HG03432 (cell line): ENCODE data around the gene FHAD1.

Experiments used
- ATAC-seq: cut with Tn5 transposase; IDR thresholded peaks from one replicate; pipeline ENCODE4 v1.9.1; 2021; ENCODE audit warnings: mild to moderate bottlenecking, moderate library complexity; ENCODE audit not compliant: unreplicated experiment

FHAD1 gene

DNA sequence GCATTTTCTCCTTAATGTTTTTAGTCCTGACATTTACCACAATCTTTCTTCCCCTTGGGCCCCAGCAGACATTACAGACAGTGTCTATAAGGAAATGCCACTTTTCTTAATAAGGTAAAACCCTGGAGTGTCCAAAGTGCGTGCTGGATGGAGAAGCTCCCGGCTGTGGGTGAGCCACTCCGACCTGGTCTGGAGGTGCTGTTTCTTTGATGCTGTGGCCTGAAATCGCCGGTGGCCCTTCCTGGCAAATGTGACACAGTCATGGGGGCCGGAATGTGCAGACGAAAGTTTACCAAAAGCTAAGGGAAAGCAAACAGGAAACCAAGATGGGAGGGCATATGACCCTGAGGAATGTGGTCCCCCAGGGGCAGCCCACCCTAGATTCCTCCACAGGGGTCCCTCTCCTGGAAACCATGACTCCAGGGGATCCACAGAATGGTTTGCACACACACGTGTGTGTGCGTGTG is 77.9 kb downstream of the FHAD1 start:
- ATAC-seq = no peak

DNA sequence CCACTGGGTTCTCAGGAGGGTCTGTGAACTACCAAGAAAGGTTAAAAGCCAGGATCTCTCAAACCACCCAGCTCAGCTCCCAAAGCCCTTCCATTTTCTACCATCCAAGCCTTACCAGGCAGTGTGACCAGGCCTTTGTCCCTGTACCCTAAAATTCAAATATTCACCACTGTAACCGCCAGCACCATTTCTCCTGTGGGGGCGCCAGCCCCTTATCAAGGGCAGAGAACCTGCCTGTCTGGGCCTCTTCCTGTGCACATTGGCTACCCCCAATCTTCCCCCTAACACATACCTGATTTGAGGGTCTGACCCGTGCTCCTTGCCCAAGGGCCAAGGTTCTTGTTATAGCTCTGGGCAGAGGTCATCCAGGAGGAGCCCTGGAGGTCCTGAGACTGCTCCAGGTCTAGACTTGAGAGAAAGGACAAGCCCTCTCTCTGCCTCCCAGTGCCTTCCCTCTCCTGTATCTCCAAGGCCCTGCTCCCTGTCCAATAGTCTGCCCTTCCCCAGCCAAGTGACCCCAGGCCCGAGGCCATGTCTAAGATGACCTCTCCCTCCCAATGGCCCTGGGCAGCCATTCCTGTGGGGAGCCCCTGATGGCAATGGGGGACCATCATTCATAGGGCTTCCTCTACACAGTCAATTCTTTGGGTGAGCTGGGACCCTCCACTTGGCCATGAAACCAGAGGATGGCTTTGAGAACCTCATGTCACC is 78.5 kb downstream of the FHAD1 start:
- no peak for ATAC-seq

DNA sequence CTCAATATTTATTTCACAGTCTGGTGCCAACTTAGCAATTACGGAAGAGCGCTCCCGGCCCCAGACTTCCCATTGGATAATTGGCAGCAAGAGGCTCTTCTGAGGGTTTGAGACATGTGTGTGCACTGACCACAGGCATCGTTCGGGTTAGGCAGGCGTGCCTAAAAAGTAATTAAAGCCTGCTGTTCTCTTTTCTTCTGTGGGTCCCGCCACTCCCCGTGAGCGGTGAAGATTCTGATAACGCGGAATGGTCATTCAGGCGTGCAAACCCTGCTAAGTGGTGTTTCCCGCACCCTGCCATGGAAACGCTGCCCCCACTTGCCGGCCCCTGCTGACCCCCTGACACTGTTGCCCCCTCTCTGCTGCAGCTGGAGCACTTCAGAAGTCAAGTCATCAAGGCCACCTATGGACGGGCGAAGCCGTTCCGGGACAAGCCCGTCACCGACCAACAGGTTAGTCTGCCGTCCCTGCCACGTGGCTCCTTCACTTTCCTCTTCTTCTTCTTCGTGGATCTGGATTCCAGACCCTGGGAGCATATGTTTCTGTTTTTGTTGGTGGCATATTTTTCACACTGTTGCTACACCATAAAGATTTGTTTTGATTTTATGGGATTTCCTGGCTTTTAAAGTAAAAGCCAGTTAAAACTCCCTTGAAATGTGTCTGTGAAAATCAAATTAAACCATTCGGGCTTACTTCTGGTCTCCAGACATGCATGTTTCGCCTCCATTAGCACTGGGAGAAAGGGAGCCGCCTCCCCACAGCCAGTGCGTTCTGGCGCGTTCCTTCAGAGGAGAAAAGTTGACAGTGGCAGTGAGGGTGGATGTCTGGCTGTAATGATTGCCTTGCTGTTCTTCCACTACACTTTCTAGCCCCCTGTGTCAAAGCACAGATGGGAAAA is 79.9 kb downstream of the FHAD1 start:
- ATAC-seq = no peak

DNA sequence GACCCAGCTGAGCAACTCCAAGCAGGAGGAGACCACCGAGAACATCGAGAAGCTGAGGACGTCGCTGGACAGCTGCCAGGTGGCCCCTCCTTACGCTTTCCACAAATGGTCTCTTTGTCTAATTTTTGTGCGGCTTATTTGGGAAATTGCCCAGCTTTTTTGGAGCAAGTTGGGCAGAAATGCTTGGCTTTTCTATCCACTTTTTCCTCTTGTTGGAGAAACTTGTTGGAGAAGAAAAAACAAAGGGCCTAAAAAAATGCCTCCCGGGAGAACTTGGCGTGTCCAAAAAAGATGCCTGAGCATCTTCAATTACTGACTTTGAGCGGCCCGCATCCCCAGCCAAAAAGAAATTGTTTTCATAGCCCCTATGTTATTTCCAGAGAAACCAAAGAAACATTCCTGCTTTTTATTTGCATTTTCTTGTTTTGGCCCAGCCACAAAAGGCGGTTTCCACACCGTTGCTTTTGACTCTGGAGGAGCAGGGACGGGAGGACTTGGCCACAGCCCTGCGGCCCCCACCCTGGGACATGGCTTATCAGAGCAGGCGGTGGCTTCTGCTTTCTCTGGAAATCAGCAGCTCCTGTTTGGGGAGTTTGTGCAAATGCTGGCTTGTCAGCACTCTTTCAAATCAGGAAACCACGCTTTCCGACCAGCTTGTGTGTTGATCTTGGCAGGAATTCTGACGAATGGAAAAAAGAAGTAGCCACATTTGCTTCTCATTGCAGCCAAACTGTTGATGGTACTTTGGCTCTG is 81.5 kb downstream of the FHAD1 start:
- no peak for ATAC-seq

DNA sequence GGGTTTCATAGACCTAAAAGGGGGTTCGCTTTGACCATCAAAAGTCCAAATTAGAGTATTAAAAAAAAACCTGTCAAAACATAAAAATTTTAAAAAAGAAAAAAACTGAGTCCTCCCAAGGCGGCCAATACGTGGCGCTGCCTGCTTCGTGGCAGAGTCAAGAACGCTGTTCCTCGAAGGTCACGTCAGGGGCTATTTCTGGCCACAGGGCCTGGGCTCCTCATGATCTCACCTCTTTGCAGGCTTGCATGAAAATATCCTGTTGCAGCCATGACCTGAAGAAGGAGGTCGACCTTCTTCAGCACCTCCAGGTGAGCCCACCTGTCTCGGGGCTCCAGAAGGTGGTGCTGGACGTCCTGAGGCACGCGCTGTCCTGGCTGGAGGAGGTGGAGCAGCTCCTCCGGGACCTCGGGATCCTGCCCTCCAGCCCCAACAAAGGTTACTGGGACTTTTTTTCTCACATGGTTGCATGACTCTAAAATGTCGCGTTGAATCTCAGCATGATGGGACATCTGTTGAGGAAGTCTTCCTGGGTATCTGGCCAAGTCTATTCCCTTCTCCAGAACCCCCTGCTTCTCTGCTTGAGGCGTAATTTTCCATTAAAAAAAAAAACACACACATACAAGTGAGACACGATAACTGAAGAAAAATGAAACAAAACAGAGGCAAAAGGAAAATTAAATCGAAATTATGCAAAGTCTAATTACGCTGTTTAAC is 82.2 kb downstream of the FHAD1 start:
- ATAC-seq = no peak

DNA sequence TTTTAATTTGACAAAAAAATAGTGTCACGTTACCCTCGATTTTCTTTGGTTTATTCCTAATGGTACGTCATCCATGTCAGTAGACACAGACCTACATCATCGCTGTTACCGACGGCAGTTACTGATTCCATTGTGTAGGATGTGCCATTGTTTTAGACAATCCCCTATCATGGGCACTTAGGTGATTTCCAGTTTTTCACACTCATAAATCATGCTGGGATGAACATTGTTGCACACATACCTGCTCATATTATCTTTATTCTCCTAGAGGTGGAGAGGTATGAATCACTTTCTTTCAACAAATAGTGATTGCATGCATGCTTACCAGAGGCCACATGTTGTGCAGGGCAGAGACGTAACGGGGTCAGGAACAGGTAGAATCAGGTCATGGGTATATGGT is 83.0 kb downstream of the FHAD1 start:
- no peak for ATAC-seq

DNA sequence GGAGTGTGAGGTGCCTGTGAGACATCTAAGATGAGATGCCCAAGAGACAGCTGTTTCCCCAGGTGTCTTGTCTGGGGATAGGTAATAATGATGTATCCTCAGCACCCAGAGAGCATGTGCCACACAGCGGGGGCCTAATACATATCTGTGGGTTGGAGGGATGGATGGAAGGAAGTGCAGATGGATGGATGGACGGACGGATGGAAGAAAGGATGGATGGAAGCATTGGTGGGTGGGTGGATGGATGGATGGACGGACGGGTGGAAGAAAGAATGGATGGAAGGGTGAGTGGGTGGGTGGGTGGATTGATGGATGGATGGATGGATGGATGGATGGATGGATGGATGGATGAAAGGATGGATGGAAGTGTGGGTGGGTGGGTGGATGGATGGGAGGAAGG is 84.2 kb downstream of the FHAD1 start:
- no peak for ATAC-seq

DNA sequence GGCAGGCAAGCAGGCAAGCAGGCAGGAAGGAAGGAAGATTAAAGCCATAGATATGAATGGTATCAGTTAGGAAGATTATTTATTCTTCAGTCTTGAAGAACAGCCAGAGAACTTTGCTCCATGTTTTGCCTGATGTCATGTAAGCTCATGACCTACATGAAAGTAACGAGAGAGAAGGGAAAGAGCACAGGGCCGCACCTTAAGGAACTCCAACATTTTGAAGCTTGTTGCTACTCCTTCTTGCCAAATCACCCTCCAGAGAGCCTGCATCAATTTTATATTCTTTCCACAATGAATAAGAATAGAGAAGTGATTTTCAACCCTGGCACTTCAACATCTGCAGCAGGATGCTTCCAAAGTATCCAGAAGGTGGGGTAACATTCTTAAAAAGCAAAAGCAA is 84.7 kb downstream of the FHAD1 start:
- no peak for ATAC-seq

DNA sequence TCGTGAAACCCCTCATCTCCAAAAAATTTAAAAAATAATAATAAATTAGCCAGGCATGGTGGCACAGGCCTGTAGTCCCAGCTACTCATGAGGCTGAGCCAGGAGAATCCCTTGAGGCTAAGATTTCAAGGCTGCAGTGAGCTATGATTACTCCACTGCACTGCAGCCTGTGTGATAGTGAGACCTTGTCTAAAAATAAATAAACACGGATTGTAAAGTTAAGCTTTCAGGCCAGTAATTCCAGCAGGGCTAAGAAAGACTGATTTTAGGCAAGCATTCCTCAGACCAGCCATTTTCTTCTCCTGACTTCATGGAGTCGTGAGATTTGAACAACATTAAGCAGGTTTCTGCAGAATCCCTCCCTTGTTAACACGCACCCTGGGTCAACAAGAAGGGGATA is 85.5 kb downstream of the FHAD1 start:
- no peak for ATAC-seq

DNA sequence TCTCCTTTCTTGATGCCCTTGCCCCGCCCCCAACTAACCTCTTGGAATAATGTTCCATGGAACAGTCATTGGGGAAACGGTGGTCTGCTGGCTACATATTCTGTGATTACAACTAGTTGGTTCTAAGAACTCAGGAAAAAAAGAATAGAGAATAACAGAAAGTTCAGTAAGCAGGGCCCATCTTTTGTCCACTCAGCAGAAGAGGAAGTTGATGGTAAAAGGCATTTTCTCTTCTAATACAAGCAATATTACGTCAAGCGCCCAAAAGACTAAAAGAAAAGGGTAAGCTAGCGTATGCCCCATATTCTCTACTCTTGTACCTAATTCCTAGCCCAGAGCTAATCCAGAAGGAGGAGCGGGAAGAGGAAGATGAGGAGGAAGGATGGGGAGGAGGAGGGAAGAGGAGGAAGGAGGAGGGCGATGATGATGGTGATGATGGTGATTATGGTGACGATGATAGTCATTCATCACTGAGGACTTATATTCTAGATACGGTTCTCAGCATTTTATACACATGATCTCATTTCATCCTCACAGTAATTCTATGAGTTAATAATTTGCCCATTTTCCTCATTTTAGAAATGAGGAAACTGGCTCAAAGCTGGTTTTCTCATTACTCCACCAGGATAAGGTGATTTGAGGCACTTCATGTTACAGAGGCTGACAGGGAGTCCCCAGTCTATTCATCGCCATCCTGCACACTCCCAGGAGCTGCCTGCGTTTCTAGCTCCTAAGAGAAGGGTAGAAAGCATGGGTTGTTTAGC is 86.1 kb downstream of the FHAD1 start:
- no peak for ATAC-seq

DNA sequence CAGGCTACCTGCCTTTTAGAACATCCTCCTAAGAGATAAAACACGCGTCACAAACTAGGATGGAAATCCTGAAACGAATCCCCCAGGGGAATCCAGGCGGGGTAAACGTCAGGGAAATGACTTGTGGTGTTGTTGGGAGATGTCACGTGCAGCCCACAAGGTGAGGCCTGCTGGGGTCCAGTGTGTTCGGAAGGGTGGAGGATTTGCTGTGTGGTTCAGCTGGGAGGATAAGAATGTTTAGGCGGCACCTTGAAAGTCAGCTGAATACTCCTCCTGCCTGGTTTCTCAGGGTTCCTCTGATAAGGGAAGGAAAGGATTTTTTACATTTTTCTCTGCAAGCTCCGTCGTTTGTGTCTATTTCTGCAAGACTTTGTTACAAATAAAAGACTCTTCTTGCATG is 88.0 kb downstream of the FHAD1 start:
- ATAC-seq = no peak

DNA sequence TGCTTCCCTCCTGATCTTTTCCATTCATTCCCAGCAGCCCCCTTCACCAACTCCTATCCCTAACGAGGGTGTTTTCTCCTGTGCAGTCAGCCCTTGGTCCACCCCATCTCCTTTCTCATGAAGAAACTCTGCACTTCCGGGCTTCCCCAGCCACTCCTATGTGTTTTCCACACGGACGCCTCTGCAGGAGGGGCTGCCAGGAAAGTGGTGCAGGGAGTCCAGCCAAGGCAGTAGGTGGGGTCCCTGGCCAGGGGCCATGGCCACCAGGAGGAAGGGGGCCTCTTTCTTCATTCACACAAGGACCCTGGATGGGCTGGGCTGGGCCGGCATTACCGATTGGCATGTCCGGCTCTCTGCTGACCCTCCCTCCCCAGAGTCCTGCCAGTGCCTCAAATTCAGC is 89.8 kb downstream of the FHAD1 start:
- no peak for ATAC-seq

DNA sequence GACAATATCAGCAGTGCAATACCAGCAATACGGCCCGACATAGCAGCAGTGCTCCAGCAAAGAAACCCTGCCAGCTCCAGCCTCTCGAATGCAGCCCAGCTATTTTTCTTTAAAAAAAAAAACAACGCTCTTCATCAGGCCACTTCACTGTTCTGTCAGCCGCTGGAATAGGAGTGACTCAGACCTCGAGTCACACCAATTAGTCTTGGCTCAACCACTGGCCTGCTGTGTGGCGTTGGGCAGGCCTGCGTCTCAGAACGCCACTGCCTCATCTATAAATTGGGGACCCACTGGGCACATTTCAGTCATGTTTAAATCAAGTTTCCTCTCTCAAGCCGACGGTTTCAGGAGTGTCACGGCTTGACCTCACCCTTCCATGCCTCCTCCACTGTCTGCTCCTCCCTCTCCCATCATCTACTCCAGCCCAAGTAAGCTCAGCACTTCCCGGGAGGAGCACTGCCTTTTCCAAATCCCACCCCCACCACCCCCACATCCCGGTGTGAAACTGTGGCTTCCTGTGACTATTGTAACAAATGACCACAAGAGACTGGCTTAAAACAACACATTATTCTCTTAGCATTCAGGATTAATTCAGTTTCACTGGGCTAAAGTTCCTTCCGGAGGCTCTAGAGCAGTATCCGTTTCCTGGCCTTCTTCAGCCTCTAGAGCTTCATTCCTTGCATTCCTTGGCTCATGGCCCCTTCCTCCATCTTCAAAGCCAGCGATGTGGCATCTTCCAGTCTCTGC is 90.8 kb downstream of the FHAD1 start:
- no peak for ATAC-seq

DNA sequence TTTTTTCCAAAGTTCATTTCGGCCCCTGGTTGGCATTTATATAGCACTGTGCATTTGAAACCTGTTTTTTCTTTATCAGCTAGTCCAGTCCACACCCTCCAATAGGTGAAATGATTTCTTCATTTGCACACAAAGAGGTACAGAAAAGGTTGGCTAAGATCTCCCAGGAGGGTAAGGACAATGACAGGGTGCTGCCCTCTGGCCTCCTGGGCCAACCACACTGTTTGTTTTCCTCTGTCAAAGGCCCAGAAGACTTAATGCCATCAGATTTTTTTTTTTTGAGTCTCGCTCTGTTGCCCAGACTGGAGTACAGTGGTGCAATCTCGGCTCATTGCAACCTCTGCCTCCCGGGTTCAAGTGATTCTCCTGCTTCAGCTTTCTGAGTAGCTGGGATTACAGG is 92.5 kb downstream of the FHAD1 start:
- ATAC-seq = no peak

DNA sequence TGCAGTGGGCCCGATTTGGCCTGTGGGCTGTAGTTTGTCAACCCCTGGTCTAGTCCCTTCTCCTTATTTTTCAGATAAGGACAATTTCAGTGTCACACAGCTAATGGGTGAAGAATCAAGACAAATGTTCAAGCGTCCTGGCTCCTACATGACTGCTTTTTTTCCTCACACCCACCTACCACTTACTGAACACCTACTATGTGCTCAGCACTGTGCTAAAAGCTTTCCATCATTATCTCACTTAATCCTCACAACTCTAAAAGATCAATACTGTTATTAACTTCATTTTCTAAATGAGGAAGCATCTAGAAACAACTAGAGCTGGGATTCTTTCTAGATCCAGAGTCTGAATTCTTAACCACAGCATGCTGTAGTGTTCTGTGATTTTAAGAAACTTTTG is 94.2 kb downstream of the FHAD1 start:
- ATAC-seq = no peak

DNA sequence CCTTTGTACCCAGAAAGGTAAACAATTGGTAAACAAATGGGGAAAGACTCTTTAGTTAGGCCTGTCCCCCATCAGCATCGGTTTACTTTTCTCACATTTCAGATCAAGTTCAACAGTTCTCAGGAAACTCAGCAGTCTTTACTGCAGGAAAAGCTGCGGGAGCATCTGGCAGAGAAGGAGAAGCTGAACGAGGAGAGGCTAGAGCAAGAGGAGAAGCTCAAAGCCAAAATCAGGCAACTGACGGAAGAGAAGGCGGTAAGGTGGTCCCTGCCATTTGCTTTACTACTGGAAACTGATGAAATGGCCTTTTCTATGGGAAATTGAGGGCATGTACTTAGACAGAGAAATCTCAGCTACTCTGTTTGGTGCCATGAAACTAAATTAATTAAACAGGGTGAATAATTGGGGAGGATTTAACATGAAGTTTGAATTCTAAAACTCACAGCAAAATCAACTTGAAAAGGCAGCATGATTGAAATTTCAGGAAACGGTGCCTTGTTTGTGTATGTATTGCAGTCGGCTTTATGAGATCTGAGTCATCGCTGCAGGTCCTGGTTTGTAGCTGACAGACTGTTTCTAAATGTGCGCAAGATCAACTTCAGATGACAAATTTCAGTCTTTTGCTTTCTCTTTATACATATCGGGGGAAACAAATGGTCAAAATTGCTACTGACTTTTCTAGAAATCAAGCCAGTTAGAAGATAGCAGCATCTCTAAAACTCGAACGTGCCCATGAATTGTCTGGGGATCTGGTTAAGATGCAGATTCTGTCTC is 94.8 kb downstream of the FHAD1 start:
- ATAC-seq = no peak

DNA sequence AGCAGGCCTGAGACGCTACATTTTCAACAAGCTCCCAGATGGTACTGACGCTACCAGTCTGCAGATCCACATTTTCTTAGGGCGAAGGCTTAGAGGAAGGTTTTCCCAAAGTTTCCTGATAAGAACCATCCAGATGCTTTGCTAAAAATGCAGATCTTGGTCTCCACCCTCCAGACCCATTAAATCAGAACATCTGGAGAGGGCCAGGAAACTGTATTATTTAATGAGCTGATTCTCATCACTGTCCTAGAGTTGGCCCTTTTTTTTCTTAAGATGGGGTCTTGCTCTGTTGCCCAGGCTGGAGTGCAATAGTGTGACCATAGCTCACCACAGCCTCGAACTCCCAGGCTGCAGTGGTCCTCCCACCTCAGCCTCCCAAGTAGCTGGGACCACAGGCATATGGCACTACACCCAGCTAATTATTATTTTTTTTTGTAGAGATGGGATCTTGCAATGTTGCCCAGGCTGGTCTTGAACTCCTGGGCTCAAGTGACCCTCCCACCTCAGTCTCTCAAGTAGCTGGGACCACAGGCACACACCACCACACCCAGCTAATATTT is 95.5 kb downstream of the FHAD1 start:
- ATAC-seq = no peak

DNA sequence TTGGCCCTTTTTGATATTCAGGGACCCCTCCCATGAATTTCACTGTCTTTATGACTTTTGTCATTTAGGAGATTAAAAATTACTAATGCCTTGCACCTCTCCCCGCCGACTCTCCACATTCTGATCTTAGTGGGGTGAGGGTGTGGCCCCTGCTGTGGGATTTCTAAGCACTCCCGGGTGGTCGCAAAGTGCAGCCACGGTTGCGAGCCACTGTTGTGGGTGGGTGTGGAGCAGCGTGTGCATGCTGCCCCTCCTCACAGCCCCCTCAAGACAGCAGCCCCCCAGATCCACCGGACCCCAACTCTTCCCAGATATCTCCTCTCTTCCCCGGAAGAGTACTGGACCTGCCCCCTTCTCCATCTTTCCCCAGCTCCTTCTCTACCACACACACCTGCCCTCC is 96.1 kb downstream of the FHAD1 start:
- ATAC-seq = no peak
